Liver (tissue), 9 donors: ENCODE results near the gene APBA1. TPM values are rescaled to one million over a fixed set of nuclear protein-coding genes. Genes with fewer than 3 reads are reported as not detected.

Source experiments
- DNase-seq: peaks from one replicate; pipeline ENCODE4 v3.0.0-alpha.2; 2017; ENCODE audit warnings: low spot score
- H3K27ac ChIP-seq, 2 donors: one replicate each; pipeline ENCODE4 v1.7.0; 2013; ENCODE audit warnings: inconsistent platforms in 2 of 2, low read length in 2 of 2, control low read depth in 1 of 2, low read depth in 1 of 2, mild to moderate bottlenecking in 1 of 2
- H3K27me3 ChIP-seq, 4 donors: one replicate each; pipeline versions ENCODE4 v1.6.1 to v1.7.0; 2013; ENCODE audit warnings: low read length in 3 of 4, inconsistent platforms in 1 of 4, mild to moderate bottlenecking in 1 of 4, moderate library complexity in 1 of 4; ENCODE audit not compliant: control insufficient read depth in 4 of 4, insufficient read depth in 4 of 4
- H3K36me3 ChIP-seq, 4 donors: one replicate each; pipeline versions ENCODE4 v1.6.1 to v1.7.0; 2013; ENCODE audit warnings: low read length in 3 of 4, mild to moderate bottlenecking in 3 of 4, low read depth in 1 of 4, moderate library complexity in 1 of 4; ENCODE audit not compliant: control insufficient read depth in 4 of 4, insufficient read depth in 3 of 4
- H3K4me1 ChIP-seq, 4 donors: one replicate each; pipeline versions ENCODE4 v1.6.1 to v1.7.0; 2013; ENCODE audit warnings: low read length in 3 of 4, mild to moderate bottlenecking in 3 of 4, moderate library complexity in 1 of 4; ENCODE audit not compliant: control insufficient read depth in 4 of 4, insufficient read depth in 4 of 4
- H3K4me3 ChIP-seq, 3 donors: one replicate each; pipeline versions ENCODE4 v1.6.1 to v1.7.0; 2013; ENCODE audit warnings: low read length in 3 of 3, control low read depth in 1 of 3, low read depth in 1 of 3, mild to moderate bottlenecking in 1 of 3
- H3K9ac ChIP-seq, 2 donors: one replicate each; pipeline ENCODE4 v1.7.0; 2013; ENCODE audit warnings: low read length in 2 of 2, mild to moderate bottlenecking in 2 of 2, moderate library complexity in 2 of 2, control low read depth in 1 of 2, low read depth in 1 of 2
- H3K9me3 ChIP-seq, 4 donors: one replicate each; pipeline versions ENCODE4 v1.6.1 to v1.7.0; 2013; ENCODE audit warnings: low read length in 3 of 4; ENCODE audit not compliant: control insufficient read depth in 4 of 4
- ATF3 ChIP-seq: IDR thresholded peaks from 2 replicates; pipeline ENCODE4 v1.6.1; 2016; ENCODE audit warnings: antibody characterized with exemption
- CTCF ChIP-seq: fragments of 150-350 bp; IDR thresholded peaks from 2 replicates; pipeline ENCODE4 v1.5.1; 2017; ENCODE audit warnings: improper control_type of control experiment, low read depth, low read length; ENCODE audit not compliant: missing input control
- EGR1 ChIP-seq, 2 donors: IDR thresholded peaks; 2 replicates each; pipeline ENCODE4 v1.6.1; 2016 to 2018; ENCODE audit warnings: antibody characterized with exemption in 2 of 2, low read depth in 2 of 2
- FOXA1 ChIP-seq: IDR thresholded peaks from 2 replicates; pipeline ENCODE4 v1.6.1; 2016; ENCODE audit warnings: antibody characterized with exemption
- FOXA2 ChIP-seq: IDR thresholded peaks from 2 replicates; pipeline ENCODE4 v1.6.1; 2016; ENCODE audit warnings: antibody characterized with exemption
- GABPA ChIP-seq, 2 donors: IDR thresholded peaks in 1 of 2; conservative IDR thresholded peaks in 1 of 2; 2 replicates each; pipeline ENCODE4 v1.6.1; 2016; ENCODE audit warnings: antibody characterized with exemption in 2 of 2, mild to moderate bottlenecking in 1 of 2, moderate library complexity in 1 of 2
- HNF4A ChIP-seq, 2 donors: conservative IDR thresholded peaks; 2 replicates each; pipeline ENCODE4 v1.6.1; 2016; ENCODE audit warnings: antibody characterized with exemption in 2 of 2, mild to moderate bottlenecking in 2 of 2
- HNF4G ChIP-seq: IDR thresholded peaks from 2 replicates; pipeline ENCODE4 v1.6.1; 2016; ENCODE audit warnings: antibody characterized with exemption
- JUND ChIP-seq, 2 donors: IDR thresholded peaks; 2 replicates each; pipeline ENCODE4 v1.6.1; 2016; ENCODE audit warnings: antibody characterized with exemption in 2 of 2
- MAX ChIP-seq: IDR thresholded peaks from 2 replicates; pipeline ENCODE4 v1.6.1; 2016; ENCODE audit warnings: antibody characterized with exemption
- NR2F2 ChIP-seq: IDR thresholded peaks from 2 replicates; pipeline ENCODE4 v1.6.1; 2016; ENCODE audit warnings: antibody characterized with exemption
- RAD21 ChIP-seq, 2 donors: IDR thresholded peaks; 2 replicates each; pipeline ENCODE4 v1.6.1; 2016; ENCODE audit warnings: antibody characterized with exemption in 2 of 2, mild to moderate bottlenecking in 2 of 2
- REST ChIP-seq: IDR thresholded peaks from 2 replicates; pipeline ENCODE4 v1.6.1; 2016; ENCODE audit warnings: antibody characterized with exemption, mild to moderate bottlenecking
- RXRA ChIP-seq, 2 donors: IDR thresholded peaks; 2 replicates each; pipeline ENCODE4 v1.6.1; 2017 to 2018; ENCODE audit warnings: antibody characterized with exemption in 2 of 2, mild to moderate bottlenecking in 1 of 2
- SP1 ChIP-seq: IDR thresholded peaks from 2 replicates; pipeline ENCODE4 v1.6.1; 2018; ENCODE audit warnings: antibody characterized with exemption, mild to moderate bottlenecking
- YY1 ChIP-seq: IDR thresholded peaks from 2 replicates; pipeline ENCODE4 v1.6.1; 2016; ENCODE audit warnings: antibody characterized with exemption, mild to moderate bottlenecking
- WGBS: extraction: QIAGEN DNeasy Blood & Tissue Kit; methylation state at CpG from one replicate; pipeline ENCODE4 v1.1.7; 2013; 5-methylcytosine and 5-hydroxymethylcytosine counted together
- polyA plus RNA-seq, 2 donors: library from polyadenylated mRNA; stranded (reverse) in 1 of 2; unstranded in 1 of 2; fragments of 200-250 nt in 1 of 2; fragments of >200 nt in 1 of 2; fragmentation: Nextera tagmentation in 1 of 2; extraction: Ambion mirVana in 1 of 2; gene quantifications; one replicate each; pipeline versions ENCODE4 v1.2.1 to v1.2.3, GENCODE V29; 2013 to 2015
- total RNA-seq, 2 donors: library from RNA; depleted of rRNA; stranded (reverse); fragments of >200 nt; gene quantifications; one replicate each; pipeline ENCODE4 v1.2.3, GENCODE V29; 2014
- TF ChIP-seq, protein P1 (sequence below): IDR thresholded peaks from 2 replicates; pipeline ENCODE4 v1.6.1; 2016; ENCODE audit warnings: antibody characterized with exemption
- donor health status: healthy.
- donor health status: healthy.
- donor health status: healthy.
- donor health status: healthy.
- donor health status: healthy.

Gene APBA1
- total and polyA plus RNA-seq, 4 donors, result 2.8 to 19.0 (median 6.1) TPM

DNA sequence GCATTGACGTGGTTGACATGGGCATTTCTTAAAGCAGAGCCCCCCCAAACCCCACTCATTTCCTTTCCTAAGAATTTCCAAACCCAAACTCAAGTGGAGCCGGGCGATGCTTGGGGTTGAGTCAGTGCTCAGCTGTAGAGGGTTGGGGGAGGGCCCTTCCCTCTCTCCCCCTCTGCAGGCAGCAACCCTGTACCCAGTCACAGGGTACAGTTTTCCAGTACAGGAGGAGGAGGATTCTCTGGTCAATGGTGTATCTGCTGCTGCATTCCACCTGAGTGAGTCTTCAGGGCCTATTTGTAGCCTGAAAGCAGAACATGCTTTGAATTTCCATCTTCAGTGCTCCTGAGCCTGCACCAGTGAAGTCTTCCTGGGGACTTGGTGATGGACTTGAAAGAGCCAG, 291.4 kb downstream of the APBA1 start:
- TF ChIP-seq REST, result no peak
- no peak for TF ChIP-seq CTCF
- no peak for TF ChIP-seq HNF4A (conservative IDR thresholded peaks at IDR 0.05)
- TF ChIP-seq JUND (IDR thresholded peaks at IDR 0.05), result no peak
- TF ChIP-seq SP1, result no peak
- TF ChIP-seq YY1, result no peak
- no peak for TF ChIP-seq RAD21 (IDR thresholded peaks at IDR 0.05)
- TF ChIP-seq NR2F2, result no peak
- TF ChIP-seq FOXA1, result no peak
- TF ChIP-seq, protein P1, sequence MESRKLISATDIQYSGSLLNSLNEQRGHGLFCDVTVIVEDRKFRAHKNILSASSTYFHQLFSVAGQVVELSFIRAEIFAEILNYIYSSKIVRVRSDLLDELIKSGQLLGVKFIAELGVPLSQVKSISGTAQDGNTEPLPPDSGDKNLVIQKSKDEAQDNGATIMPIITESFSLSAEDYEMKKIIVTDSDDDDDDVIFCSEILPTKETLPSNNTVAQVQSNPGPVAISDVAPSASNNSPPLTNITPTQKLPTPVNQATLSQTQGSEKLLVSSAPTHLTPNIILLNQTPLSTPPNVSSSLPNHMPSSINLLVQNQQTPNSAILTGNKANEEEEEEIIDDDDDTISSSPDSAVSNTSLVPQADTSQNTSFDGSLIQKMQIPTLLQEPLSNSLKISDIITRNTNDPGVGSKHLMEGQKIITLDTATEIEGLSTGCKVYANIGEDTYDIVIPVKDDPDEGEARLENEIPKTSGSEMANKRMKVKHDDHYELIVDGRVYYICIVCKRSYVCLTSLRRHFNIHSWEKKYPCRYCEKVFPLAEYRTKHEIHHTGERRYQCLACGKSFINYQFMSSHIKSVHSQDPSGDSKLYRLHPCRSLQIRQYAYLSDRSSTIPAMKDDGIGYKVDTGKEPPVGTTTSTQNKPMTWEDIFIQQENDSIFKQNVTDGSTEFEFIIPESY, result no peak
- Histone ChIP-seq H3K4me1 (no peaks in the 10 kb centered on the region), H3K36me3 (no peaks in the 10 kb centered on the region), H3K9me3 (no peaks in the 10 kb centered on the region), H3K4me3 (no peak overlapping the region), H3K27ac (no peak overlapping the region), H3K27me3 (no peaks in the 10 kb centered on the region), H3K9ac (no peak overlapping the region)
- DNase-seq, result no peak
- WGBS, result 78% methylated on average over 3 of the region's 3 CpGs

- TF ChIP-seq HNF4G (no peak), FOXA1 (no peak), GABPA (IDR thresholded peaks at IDR 0.05 in 1 of 2, conservative IDR thresholded peaks at IDR 0.05 in 1 of 2) (no peak), EGR1 (IDR thresholded peaks at IDR 0.05; ENCODE audit: low read depth in 2 of 2) (no peak), ATF3 (no peak), SP1 (no peak), FOXA2 (no peak), JUND (IDR thresholded peaks at IDR 0.05) (no peak), YY1 (no peak), CTCF (no peak), REST (no peak), MAX (no peak), RXRA (IDR thresholded peaks at IDR 0.05) (no peak), NR2F2 (no peak)
- no peak for DNase-seq
- no peaks in the 10 kb centered on the region for H3K9me3 ChIP-seq
- 88% methylated on average over 6 of the region's 6 CpGs for WGBS
- no peaks in the 10 kb centered on the region for H3K27me3 ChIP-seq
- H3K36me3 ChIP-seq, result no peaks in the 10 kb centered on the region
- H3K9ac ChIP-seq, result no peak overlapping the region
- H3K4me3 ChIP-seq, result no peak overlapping the region
- H3K4me1 ChIP-seq, result no peaks in the 10 kb centered on the region
- H3K27ac ChIP-seq, result no peak overlapping the region
Observed at GRCh38 chr9:69380301-69380700, 291.9 kb downstream of the APBA1 start.
